Globus pallidus (tissue), 1 donor: Measurements from ENCODE around the gene COL18A1.
"Not testable (repeated sequence)": the region's sequence is repeated elsewhere in the genome, so short reads cannot be mapped to it uniquely, and the experiment has no call there.

Experiments
- DNase-seq: peaks from one replicate; pipeline ENCODE4 v3.0.0-alpha.2; 2015; ENCODE audit warnings: low spot score

COL18A1 gene

DNA sequence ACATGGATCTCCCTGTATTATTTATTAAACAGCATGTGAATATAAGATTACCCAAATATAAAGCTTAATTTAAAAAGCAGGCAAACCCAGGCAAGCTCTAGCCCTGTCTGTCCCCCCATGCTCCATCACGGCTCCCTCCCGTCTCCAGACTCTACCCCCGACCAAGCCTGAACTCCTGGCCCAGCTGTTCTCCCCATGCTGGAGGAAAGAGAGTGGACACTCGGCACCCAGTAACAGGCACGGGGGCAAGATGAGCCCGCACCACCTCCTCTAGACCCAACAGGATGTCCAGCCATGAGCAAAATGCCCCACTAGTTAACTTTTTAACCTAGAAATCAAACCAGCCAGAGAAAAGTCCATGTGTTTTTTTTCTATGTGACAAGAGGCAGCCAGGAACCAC, 118.0 kb downstream of the COL18A1 start:
- DNase-seq: no peak

DNA sequence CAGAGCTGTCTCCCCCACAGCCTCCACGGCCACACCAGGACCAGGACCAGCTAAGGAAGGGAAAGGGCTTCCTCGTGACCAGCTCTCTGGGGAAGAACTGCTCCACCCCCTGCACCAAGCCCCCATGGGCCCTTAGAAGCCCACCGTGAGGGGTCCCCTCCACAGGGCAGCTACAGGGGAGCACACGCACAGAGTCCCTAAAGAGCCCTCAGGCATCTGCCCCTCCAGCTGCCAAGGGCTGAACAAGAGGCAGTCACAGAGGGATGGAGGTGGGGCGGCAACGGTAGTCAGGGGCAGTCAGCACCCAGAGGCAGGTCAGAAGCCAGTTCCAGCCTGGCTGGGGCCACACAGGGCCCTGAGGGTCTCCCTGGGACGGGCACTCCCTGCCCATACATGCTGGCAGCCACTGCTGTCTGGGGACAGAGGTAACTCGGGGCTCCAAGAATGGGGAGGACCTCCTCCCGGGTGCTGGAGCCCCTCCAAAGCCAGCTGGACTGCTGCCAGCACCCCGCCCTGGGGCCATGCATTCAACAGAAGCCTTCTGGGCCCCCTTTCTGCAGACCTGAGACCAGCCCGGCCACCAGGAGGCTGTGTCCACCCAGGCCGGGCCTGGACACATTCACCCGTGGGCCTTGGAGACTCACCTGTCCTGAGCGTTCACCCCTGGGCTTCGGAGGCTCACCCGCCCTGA, 118.6 kb downstream of the COL18A1 start:
- DNase-seq: no peak

GRCh38 chr21:45524756-45525152, 119.8 kb downstream of the COL18A1 start:
- DNase-seq: no peak

DNA sequence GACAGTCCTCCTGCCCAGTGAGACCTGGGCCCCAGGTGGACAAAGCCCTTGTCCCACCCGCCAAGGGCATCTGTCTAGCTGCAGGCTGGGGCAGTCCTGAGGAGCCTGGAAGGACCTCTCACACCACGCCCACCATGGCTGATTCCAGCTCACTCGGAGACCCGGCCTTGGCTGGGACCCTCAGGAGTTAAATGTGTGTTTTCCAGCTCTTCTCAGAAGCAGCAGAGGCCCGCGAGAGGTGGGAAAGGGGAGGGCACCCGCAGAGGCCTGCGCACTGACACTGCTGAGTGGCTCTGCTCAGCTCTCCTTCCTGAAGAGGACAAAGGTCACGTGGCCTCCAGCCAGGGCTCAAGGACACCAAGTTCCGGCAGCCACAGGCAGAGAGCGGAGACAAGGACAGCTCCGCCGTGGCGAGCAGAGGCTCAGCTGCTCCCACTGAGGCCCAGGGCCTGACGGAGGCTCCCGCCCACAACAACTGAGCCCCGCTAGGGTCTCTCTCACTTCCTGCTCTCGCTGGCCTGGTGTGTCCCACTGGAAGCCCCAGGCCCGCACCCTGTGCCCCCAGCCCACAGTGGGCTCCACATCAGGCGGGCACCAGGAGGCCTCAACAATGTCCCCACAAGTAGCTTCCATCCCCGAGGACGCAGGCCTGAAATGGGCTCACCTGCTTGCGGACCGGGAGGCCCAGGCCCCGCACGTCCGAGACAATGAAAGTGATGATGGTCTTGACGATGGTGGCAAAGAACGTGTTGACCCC, 120.4 kb downstream of the COL18A1 start:
- no peak for DNase-seq

- DNase-seq: no peak
These were observed 120.9 kb downstream of the COL18A1 start for GRCh38 chr21:45525910-45526306.

GRCh38 chr21:45527151-45527999, 122.4 kb downstream of the COL18A1 start:
- DNase-seq: not testable (repeated sequence)

DNA sequence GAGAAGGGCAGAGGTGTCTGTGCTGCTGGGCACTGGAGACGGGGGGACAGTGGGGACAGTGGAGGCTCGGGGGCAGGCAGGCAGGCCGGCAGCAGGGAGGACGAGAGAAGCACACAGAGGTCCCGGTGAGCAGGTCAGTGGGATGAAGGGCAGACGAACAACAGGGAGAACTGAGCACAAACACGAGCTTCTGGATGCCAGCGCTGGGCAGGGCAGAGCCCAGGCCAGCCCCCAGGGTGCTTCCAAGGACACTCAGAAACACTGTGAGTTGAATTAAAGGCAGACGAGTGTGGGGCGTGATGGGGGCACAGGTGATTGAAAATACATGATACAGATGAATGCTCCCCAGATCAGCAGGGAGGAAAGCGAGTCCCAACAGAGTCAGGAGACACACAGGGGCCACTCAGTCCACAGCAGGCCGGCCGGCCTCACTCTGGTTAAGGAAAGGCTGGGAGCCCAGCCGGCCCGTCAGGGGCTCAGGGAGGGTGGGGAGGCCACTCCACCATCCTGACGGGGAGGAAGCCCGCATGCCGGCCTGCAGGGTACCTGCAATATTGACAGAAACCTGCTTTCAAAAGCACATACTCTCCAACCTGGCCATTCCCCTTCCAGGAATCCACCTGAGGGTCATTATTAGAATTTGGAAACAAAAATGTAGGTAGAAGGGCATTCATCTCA, 123.2 kb downstream of the COL18A1 start:
- DNase-seq: no peak

GRCh38 chr21:45528981-45529784, 124.2 kb downstream of the COL18A1 start:
- DNase-seq: no peak

DNA sequence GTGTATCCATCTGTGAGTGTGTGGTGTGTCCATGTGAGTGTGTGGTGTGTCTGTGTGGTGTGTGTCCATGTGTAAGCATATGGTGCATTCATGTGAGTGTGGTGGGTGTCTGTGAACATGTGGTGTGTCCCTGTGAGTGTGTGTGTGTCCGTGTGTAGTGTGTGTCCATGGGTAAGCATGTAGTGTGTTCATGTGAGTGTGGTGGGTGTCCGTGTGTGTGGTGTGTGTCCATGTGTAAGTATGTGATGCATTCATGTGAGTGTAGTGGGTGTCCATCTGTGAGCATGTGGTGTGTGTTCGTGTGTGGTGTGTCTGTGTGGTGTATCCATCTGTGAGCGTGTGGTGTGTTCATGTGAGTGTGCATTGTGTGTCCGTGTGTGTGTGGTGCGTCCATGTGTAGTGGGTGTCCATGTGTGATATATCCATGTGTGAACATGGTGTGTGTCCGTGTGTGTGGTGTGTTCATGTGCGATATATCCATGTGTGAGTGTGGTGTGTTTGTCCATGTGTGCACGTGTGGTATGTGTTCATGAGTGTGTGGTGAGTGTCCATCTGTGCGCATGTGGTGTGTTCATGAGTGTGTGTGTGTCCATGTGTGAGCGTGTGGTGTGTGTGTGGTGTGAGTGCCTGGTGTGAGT, 124.9 kb downstream of the COL18A1 start:
- no peak for DNase-seq

DNA sequence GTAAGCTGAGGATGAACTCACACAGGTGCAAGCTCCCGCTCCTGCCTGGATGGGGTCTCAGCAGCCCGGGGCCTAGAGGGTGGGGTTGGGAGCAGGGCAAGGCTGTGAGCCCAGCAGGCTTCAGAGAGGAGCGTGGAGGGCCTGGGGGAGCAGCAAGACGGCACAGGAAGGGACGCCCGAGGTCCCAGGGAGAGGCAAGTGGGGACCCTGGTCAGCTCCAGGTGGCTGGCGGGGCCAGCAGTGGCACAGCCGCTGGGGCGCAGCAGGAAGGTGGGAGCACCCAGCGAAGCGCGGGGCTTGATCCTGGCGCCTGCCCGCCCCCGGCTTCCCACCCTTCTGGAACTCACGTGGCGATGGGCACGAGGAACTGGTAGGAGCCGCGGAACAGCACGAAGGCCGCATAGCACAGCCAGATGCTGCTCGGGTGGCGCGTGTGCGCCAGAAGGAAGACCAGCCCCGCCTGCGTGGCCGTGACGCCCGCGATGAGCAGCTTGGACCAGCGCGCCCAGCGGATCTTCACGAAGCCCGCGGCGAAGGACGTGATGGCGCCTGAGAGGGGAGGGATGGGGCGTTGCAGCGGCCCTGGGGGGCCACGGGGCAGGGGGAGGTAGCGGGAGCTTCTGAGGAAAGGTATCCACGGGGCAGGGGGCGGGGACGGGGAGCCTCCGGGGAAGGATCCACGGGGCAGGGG, 125.6 kb downstream of the COL18A1 start:
- no peak for DNase-seq

DNA sequence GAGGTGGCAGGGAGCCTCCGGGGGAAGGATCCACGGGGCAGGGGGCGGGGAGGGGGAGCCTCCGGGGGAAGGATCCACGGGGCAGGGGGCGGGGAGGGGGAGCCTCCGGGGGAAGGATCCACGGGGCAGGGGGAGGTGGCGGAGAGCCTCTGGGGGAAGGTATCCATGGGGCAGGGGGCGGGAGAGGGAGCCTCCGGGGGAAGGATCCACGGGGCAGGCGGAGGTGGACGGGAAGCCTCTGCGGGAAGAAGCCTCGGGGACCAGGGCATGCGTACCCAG, 126.1 kb downstream of the COL18A1 start:
- not testable (repeated sequence) for DNase-seq

DNA sequence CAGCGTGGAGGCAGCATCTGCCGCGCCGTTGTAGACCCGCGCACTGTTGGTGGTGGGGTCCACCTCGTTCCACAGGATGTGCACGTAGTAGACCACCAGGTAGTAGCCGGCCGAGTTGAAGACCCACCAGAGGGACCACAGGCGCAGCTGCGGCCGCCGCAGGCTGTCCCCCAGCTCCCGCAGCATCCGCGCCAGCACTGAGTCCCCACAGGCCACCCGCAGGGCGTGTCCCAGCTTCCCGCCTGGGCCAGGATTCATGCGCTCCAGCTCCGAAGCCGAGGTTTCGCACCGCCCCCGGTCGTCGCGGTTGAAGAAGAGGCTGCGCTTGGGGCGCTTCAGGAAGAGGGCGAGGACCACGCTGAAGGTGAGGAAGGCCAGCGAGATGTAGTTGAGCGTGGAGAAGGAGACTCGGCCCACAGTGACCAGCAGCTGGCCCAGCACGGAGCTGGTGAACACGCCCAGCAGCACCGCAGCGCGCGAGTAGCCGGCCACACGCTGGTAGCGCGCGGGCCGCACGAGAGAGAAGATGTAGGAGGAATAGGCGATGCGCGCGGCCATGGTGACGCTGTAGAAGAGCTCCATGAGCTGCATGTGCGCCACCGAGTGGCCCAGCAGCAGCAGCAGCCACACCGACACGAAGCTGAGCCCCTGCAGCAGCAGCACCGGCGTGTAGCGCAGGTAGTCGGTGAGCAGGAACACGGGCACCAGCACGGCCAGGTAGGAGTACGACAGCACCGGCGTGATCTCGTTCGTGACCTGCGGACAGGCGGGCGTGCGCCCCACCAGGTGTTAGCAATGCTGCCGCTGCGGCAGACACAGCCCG, 126.6 kb downstream of the COL18A1 start:
- no peak for DNase-seq

DNA sequence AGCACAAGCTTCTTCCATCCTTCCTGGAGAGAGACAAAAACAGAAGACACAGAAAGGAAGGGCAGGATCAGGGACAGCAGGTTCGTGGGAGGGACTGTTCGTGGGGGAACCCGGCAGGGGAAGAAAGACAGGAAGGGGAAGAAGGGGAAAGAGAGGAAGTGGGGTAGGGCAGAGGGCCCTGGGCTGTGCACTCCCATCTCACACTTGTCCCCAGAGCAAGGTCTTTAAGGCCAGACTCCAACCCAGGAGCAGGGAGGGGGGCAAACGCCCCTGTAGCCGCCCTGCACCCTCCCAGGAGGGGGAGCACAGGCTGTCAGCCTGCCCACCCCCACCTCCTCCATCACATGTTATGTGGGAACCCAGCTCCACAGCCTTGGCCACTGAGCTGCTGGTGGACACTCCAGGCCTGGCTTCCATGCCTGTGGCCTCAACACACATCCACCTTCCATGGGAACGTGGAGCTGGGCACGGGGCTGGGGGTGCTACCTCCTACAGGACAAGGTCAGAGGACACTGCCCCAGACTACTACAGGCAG, 127.9 kb downstream of the COL18A1 start:
- no peak for DNase-seq

DNA sequence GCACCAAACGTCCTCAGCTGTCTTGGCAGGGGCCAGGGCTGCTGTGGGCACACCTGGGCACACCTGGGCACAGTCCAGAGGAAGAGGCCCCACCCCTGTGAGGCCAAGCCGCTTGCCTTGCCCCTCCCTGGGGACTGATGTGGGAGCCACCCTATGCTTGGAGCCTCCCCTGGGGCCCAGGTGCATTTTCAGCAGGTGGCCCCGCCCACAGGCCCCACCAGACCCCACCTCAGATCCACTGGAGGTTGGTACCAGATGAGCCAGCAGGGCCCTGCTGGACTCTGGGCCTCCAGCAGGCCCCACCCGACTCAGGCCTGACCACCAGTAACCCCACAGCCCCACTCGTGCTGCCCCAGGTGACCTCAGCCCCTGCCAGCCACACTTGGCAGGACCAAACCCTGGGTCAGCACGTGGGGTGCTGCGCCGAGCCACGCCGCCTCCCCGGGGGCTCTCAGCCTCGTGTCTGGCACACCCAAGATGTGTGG, 128.4 kb downstream of the COL18A1 start:
- DNase-seq: no peak

- DNase-seq: no peak
These were observed 129.1 kb downstream of the COL18A1 start for GRCh38 chr21:45533846-45534635.

DNA sequence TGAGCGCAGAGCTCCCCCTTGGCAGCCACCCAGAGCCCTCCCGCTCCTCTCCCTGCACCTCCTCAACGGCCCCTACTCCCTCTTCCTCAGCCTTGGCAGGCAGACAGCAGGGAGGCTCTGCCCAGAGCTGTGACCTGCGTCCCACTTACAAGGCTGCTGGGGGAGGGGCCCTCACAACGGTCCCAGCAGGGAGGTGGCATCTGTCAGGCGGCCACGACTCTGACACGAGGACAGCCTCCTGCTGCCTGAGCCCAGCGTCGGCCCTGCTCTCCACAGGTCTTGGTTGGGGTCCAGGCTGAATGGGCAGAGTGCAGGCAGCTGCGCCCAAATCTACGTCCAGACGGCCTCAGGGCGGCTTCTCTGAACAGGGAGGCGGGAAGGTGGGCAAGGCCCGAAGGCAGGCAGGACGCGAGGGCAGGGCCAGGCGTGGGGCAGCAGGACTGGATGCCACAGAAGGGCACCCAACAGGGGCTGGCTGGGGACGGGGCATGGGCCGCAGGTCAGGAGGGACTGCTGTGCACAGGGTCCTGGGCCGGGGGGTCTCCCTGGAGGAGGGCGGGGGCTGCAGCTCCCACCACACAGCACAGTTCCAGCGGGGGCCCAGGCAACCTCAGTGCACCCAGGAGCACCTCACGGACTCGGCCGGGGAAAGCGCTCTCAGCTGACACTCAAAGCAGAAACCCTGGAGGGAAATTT, 129.8 kb downstream of the COL18A1 start:
- DNase-seq: peak; percentile 72

DNA sequence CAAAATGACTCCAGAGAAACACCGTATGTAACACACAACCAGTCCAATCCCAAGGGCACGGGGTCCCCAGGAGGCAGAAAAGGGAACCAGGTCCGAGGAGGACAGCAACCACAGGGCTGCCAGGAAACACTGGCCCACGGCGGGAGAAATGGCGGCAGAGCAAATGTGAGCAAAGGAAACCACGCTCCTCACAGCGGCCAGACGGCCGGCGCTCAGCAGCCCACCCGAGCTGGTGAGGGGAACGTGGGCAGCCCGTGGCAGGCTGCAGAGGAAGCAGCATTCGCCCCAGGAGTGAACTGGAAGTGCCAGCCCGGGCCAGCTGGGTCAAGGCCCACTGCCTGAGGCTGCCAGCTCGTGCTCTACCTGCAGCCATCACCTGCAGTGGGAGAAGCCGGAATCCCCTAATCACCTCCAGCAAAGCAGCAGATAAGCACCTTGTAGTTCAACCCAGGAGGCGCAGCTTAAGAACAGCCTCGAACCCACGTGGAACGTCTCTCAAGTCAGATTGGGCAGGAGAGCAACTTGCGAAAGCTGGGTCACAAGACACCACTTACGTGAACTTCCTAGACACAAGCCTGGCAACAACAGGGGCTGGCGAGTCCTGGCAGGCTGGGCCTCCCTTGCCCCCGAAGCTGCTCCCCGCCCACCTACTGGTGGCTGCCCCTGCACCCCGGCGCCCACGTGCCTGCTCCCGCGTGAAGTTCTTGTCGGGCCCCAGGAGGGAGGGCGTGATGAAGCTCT, 130.5 kb downstream of the COL18A1 start:
- DNase-seq: peak; percentile 63
